ENCODE data around the gene ETV1. TPM values are rescaled to one million over a fixed set of nuclear protein-coding genes. Genes with fewer than 3 reads are reported as not detected.

The ETV1 gene
- total RNA-seq, 1 experiment from 2014 or later, result 23.3 TPM

DNA sequence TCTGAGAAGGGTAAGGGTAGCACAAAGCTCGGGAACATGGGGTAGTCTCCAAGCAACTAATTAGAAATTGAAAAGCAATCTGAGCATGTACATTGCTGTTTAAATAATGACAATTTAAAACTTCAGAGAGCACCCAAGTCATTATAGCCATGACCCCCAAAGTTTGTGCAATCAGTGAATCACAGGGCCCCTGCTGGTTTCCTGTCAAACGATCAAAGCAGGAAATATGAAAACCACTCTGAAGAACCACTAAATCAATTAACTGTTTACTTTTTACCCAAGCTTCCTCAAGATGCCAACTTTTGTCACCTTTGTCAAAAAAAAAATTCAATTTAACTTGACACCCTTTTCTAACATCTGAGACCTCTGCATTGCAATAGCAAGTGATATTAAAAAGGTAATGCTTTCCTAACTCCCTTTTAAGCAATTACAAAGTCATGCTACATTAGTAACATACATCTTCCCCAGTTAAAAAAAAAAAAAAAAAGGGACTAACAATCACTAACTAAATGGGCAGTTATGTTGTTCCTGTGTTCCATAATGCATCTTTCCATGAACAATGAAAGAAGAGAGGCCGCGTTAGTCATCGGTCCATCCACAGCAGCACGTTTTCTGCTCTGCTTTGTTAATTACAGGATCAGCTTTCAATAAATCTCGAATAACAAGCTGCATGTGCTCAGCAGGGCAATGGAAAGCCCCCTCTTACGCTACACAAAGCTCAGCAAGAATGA is 80.6 kb downstream of the ETV1 start (continued):
- no peak for TF ChIP-seq ATF3 (IDR thresholded peaks at IDR 0.05)
- TF ChIP-seq ZFX (IDR thresholded peaks at IDR 0.05), result no peak
- TF ChIP-seq YY1 (IDR thresholded peaks at IDR 0.05; ENCODE audit: extremely low read depth, insufficient replicate concordance, low read depth, low read length), result no peak

DNA sequence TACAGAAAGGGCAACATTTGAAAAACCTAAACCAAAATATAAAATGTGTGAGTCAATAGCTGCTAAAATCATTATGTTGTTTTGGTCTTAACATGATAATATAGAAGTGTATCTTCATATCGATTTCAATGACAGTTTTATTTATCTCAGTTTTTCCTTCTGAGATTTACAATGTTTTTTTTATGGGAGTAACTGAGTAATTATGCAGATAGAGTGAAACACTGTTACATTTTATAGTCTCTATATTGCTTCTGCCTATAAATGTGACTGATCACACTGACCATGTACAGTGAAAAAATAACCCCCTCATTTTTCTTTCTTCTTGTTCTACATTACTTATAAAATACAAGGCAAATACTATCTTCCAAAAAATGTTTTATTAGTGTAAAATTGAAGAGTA is 81.6 kb downstream of the ETV1 start:
- H3K4me1 ChIP-seq (ENCODE audit: control insufficient read depth in 1 of 2, insufficient read depth in 2 of 2, low read length in 2 of 2), result peaks cover 29 to 31% of the 10 kb centered on the region in 2 experiments
- no peaks in the 10 kb centered on the region for H3K27me3 ChIP-seq (ENCODE audit: insufficient read depth, low read length)
- H3K9ac ChIP-seq (ENCODE audit: low read length), result no peak overlapping the region
- no peak overlapping the region for H3K4me3 ChIP-seq (replicated peaks in 1 of 2; ENCODE audit: low read depth in 1 of 2, low read length in 2 of 2)
- CTCF ChIA-PET, result no interaction called here
- no peaks in the 10 kb centered on the region for H3K9me3 ChIP-seq (ENCODE audit: control insufficient read depth in 1 of 2, insufficient read depth in 1 of 2, low read depth in 1 of 2, low read length in 2 of 2)
- RAD21 ChIA-PET (ENCODE audit: low non-redundant PET in 1 of 2, low total read pairs in 2 of 2, uncharacterized antibody in 2 of 2, unreplicated experiment in 2 of 2), result no interaction called here
- no peaks in the 10 kb centered on the region for H3K79me2 ChIP-seq (ENCODE audit: insufficient read depth, low read length)
- TF ChIP-seq, protein P1, sequence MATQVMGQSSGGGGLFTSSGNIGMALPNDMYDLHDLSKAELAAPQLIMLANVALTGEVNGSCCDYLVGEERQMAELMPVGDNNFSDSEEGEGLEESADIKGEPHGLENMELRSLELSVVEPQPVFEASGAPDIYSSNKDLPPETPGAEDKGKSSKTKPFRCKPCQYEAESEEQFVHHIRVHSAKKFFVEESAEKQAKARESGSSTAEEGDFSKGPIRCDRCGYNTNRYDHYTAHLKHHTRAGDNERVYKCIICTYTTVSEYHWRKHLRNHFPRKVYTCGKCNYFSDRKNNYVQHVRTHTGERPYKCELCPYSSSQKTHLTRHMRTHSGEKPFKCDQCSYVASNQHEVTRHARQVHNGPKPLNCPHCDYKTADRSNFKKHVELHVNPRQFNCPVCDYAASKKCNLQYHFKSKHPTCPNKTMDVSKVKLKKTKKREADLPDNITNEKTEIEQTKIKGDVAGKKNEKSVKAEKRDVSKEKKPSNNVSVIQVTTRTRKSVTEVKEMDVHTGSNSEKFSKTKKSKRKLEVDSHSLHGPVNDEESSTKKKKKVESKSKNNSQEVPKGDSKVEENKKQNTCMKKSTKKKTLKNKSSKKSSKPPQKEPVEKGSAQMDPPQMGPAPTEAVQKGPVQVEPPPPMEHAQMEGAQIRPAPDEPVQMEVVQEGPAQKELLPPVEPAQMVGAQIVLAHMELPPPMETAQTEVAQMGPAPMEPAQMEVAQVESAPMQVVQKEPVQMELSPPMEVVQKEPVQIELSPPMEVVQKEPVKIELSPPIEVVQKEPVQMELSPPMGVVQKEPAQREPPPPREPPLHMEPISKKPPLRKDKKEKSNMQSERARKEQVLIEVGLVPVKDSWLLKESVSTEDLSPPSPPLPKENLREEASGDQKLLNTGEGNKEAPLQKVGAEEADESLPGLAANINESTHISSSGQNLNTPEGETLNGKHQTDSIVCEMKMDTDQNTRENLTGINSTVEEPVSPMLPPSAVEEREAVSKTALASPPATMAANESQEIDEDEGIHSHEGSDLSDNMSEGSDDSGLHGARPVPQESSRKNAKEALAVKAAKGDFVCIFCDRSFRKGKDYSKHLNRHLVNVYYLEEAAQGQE (IDR thresholded peaks at IDR 0.05; ENCODE audit: low read depth), result no peak
- TF ChIP-seq, protein P2, sequence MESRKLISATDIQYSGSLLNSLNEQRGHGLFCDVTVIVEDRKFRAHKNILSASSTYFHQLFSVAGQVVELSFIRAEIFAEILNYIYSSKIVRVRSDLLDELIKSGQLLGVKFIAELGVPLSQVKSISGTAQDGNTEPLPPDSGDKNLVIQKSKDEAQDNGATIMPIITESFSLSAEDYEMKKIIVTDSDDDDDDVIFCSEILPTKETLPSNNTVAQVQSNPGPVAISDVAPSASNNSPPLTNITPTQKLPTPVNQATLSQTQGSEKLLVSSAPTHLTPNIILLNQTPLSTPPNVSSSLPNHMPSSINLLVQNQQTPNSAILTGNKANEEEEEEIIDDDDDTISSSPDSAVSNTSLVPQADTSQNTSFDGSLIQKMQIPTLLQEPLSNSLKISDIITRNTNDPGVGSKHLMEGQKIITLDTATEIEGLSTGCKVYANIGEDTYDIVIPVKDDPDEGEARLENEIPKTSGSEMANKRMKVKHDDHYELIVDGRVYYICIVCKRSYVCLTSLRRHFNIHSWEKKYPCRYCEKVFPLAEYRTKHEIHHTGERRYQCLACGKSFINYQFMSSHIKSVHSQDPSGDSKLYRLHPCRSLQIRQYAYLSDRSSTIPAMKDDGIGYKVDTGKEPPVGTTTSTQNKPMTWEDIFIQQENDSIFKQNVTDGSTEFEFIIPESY (IDR thresholded peaks at IDR 0.05; ENCODE audit: extremely low read depth, insufficient replicate concordance, low read length), result no peak
- TF ChIP-seq EZH2phosphoT487 (IDR thresholded peaks at IDR 0.05; ENCODE audit: borderline replicate concordance) (no peak), SIN3A (IDR thresholded peaks at IDR 0.05; ENCODE audit: low read depth) (no peak), SP1 (IDR thresholded peaks at IDR 0.05; ENCODE audit: low read depth) (no peak), YY1 (IDR thresholded peaks at IDR 0.05; ENCODE audit: extremely low read depth, insufficient replicate concordance, low read depth, low read length) (no peak), EGR1 (IDR thresholded peaks at IDR 0.05; ENCODE audit: low read depth) (no peak), CEBPB (IDR thresholded peaks at IDR 0.05; ENCODE audit: low read depth) (no peak), POLR2A (IDR thresholded peaks at IDR 0.05; ENCODE audit: borderline replicate concordance, extremely low read depth, insufficient read depth, insufficient read length) (no peak)
- DNase-seq (ENCODE audit: low read depth, low spot score), result no peak
- no peak for ATAC-seq
- intact Hi-C loops (cut with micrococcal nuclease), result loop anchor here (10.0 kb wide), 1 partner anchor 547 kb away; no protein-coding TSS in a partner anchor
- H4K20me1 ChIP-seq (ENCODE audit: insufficient read depth), result no peaks in the 10 kb centered on the region
- no TSS peak for BruUV-seq (replicated peaks)
- H3K9me2 ChIP-seq (ENCODE audit: insufficient read depth), result no peaks in the 10 kb centered on the region
- H2AFZ ChIP-seq (ENCODE audit: low read depth, low read length, poor library complexity, severe bottlenecking), result no peak overlapping the region
- no peaks in the 10 kb centered on the region for H3K36me3 ChIP-seq (ENCODE audit: control insufficient read depth in 1 of 2, insufficient read depth in 2 of 2, low read length in 2 of 2)
- peak overlapping the region; percentile 49; the same call in 1 of the 2 replicates for H3K4me2 ChIP-seq (ENCODE audit: low read length)
- H3K27ac ChIP-seq (ENCODE audit: low read depth, low read length), result peak overlapping the region; percentile 60; the same call in 1 of the 2 replicates
- POLR2A ChIA-PET, result no interaction called here
